BLaER1 (cell line): ENCODE results near the gene ADAMTS3.
"Not testable (repeated sequence)": the region's sequence is repeated elsewhere in the genome, so short reads cannot be mapped to it uniquely, and the experiment has no call there.

Experiments
- H3K27ac ChIP-seq: shearing (Covaris generic); formaldehyde crosslinking; 2 replicates; pipeline ENCODE4 v1.8.1; 2022
- H3K27me3 ChIP-seq: shearing (Covaris generic); formaldehyde crosslinking; 2 replicates; pipeline ENCODE4 v1.8.1; 2022
- H3K36me3 ChIP-seq: shearing (Covaris generic); formaldehyde crosslinking; 2 replicates; pipeline ENCODE4 v1.8.1; 2022
- H3K4me1 ChIP-seq: shearing (Covaris generic); formaldehyde crosslinking; 2 replicates; pipeline ENCODE4 v1.8.1; 2022
- H3K4me2 ChIP-seq: shearing (Covaris generic); formaldehyde crosslinking; 2 replicates; pipeline ENCODE4 v1.8.1; 2022
- H3K4me3 ChIP-seq: shearing (Covaris generic); formaldehyde crosslinking; 2 replicates; pipeline ENCODE4 v1.8.1; 2022
- H3K9ac ChIP-seq: shearing (Covaris generic); formaldehyde crosslinking; 2 replicates; pipeline ENCODE4 v1.8.1; 2022
- H3K9me3 ChIP-seq: shearing (Covaris generic); formaldehyde crosslinking; 2 replicates; pipeline ENCODE4 v1.8.1; 2022
- H4K20me1 ChIP-seq: shearing (Covaris generic); formaldehyde crosslinking; 2 replicates; pipeline ENCODE4 v1.8.1; 2022
- Cebpa-rat ChIP-seq: shearing (Covaris generic); IDR thresholded peaks from 2 replicates; pipeline ENCODE4 v1.8.1; 2022

Gene ADAMTS3

DNA sequence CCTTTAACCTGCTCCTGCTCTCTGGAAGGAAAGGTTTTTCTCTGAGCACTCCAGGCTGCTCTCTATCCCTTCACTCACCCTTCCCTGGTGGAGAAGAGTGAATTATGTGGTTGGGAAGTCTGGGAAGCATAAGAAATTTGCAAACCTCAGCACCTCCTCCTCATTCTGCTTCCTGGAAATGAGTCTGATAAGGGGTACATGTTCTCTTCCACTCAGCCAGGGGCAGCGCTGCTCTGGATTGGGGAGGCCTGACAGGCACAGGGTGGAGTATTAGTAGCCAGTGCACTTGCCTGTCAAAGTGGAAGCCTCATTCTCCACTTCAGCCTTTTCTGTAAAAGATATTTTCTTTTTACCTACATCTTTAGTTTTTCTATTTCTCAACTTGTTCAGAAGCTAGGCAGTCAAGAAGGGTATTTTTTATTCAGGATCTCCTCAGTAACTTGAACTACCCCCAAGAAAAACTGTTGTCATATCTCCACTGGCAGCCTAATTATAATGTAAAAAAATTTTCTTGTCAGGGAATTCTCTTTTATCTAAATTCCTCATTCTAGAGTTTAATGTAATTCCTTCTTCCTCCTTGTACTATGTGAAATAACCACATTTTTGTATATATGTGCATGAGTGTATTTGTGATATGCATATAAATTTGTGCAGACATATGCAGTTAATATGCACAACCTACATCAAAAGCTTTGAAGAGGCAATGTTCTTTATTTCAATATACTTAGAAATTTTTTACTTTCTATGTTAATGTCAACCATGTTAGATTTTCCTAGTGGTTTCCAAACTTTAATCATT lies 15.3 kb downstream of the ADAMTS3 start:
- no peak overlapping the region for H3K4me3 ChIP-seq
- no peaks in the 10 kb centered on the region for H3K27me3 ChIP-seq

DNA sequence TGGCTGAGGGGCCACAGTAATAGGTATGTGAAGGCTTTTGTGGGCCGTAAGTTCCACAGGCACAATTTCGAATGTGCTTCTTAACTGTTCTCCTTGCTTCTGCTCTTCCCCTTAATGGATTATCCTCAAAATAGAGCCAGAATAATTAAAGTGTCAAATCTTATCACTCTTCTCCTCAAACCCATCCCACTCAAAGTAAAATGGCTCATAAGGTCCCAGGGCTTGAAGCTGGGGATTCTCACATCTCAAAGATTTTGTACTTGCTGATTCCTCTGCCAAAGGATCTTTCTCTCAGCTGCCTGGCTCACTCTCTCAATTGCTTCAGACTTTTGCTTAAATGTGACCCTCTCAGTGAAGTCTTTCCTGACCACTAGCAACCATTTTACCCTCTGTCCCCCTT lies 16.6 kb downstream of the ADAMTS3 start:
- Histone ChIP-seq H4K20me1 (no peaks in the 10 kb centered on the region), H3K36me3 (no peaks in the 10 kb centered on the region), H3K9me3 (no peaks in the 10 kb centered on the region), H3K27me3 (no peaks in the 10 kb centered on the region), H3K9ac (no peak overlapping the region), H3K27ac (no peak overlapping the region), H3K4me3 (no peak overlapping the region), H3K4me1 (no peaks in the 10 kb centered on the region), H3K4me2 (no peak overlapping the region)
- TF ChIP-seq Cebpa-rat: no peak

More for the DNA sequence above, 15.3 kb downstream of the ADAMTS3 start:
- Histone ChIP-seq H3K4me1 (no peaks in the 10 kb centered on the region), H3K4me2 (no peak overlapping the region), H3K9me3 (no peaks in the 10 kb centered on the region), H3K9ac (no peak overlapping the region), H3K36me3 (no peaks in the 10 kb centered on the region), H3K27ac (no peak overlapping the region), H4K20me1 (no peaks in the 10 kb centered on the region)
- TF ChIP-seq Cebpa-rat: no peak

DNA sequence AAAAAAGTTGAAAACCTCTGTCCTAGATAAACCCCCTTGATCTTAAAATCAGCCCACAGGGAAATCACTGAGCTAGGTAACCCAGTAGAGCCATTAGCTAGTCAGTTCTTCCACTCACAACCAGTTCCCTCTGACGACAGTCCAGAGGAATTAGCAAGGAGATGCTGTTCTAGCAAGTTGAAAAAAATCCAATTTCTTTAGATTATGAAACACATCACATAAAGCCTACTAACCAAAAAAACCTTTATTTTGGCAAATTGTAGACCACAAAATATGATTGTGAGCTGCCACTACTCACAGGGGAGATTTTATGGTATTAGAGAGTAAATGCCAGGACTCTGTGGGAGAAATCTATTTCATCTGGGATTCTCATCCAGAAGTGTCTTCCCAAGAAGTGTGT lies 22.6 kb downstream of the ADAMTS3 start:
- Histone ChIP-seq H3K9ac (no peak overlapping the region), H3K27me3 (no peaks in the 10 kb centered on the region), H3K36me3 (no peaks in the 10 kb centered on the region), H3K4me1 (no peaks in the 10 kb centered on the region), H3K4me2 (no peak overlapping the region), H3K9me3 (peaks cover 1% of the 10 kb centered on the region; the same call in 1 of the 2 replicates), H3K4me3 (no peak overlapping the region), H4K20me1 (no peaks in the 10 kb centered on the region), H3K27ac (no peak overlapping the region)
- no peak for TF ChIP-seq Cebpa-rat

DNA sequence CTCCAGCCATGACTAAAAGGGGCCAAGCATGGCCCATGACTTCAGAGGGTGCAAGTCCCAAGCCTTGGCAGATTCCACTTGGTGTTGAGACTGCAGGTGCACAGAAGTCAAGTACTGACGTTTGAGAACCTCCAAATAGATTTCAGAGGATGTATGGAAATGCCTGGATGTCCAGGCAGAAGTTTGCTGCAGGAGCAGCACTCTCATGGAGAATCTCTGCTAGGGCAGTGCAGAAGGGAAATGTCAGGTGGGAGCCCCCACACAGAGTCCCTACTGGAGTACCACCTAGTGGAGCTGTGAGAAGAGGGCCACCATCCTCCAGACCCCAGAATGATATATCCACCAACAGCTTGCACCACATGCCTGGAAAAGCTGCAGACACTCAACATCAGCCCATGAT lies 28.3 kb downstream of the ADAMTS3 start:
- peaks cover 15% of the 10 kb centered on the region for H3K9me3 ChIP-seq
- H3K4me3 ChIP-seq, H4K20me1 ChIP-seq, H3K27me3 ChIP-seq, H3K4me2 ChIP-seq, H3K27ac ChIP-seq, H3K9ac ChIP-seq, H3K4me1 ChIP-seq, H3K36me3 ChIP-seq: not testable (repeated sequence)

DNA sequence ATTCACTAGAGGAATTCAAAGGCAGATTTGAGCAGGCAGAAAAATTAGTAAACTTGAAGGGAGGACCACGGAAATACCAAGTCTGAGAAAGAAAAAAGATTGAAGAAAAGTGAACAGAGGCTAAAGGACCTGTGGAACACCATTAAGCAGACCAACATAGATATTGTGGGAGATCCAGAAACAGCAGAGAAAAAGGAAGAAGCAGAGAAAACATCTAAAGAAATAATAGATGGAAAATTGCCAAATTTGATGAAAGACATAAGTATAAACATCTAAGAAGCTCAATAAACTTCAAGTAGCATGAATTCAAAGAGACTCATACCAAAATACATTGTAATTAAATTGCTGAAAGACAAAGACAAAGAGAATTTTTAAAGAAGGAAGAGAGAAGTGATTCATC lies 31.0 kb downstream of the ADAMTS3 start:
- no peak for TF ChIP-seq Cebpa-rat
- H3K36me3 ChIP-seq: no peaks in the 10 kb centered on the region
- H3K27ac ChIP-seq: no peak overlapping the region
- peaks cover 15% of the 10 kb centered on the region for H3K9me3 ChIP-seq
- H4K20me1 ChIP-seq: no peaks in the 10 kb centered on the region
- no peak overlapping the region for H3K9ac ChIP-seq
- H3K4me1 ChIP-seq: no peaks in the 10 kb centered on the region
- H3K4me3 ChIP-seq: no peak overlapping the region
- H3K4me2 ChIP-seq: no peak overlapping the region
- H3K27me3 ChIP-seq: no peaks in the 10 kb centered on the region

DNA sequence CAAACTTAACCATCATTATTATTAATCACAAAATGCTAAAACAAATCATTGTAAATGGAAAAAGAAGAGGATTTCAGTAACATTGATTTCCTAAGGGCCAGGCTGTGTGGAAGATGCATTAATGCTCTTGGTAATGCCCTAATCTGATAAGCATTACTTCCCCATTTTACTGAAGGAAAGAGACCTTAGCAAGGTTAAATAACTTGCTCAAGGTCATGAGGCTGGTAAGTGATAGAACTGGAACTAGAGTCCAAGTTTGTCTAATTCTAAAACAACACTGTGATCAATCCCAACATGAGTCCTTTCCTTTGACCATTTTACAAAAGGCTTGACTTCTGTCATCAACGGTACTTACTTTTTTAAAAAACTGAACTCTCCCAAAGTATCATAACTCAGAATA lies 32.6 kb downstream of the ADAMTS3 start:
- no peak overlapping the region for H3K9ac ChIP-seq
- no peak for TF ChIP-seq Cebpa-rat
- no peaks in the 10 kb centered on the region for H4K20me1 ChIP-seq
- no peaks in the 10 kb centered on the region for H3K36me3 ChIP-seq
- no peak overlapping the region for H3K4me2 ChIP-seq
- no peaks in the 10 kb centered on the region for H3K4me1 ChIP-seq
- H3K27me3 ChIP-seq: no peaks in the 10 kb centered on the region
- no peak overlapping the region for H3K27ac ChIP-seq
- H3K9me3 ChIP-seq: peaks cover 13% of the 10 kb centered on the region
- no peak overlapping the region for H3K4me3 ChIP-seq

DNA sequence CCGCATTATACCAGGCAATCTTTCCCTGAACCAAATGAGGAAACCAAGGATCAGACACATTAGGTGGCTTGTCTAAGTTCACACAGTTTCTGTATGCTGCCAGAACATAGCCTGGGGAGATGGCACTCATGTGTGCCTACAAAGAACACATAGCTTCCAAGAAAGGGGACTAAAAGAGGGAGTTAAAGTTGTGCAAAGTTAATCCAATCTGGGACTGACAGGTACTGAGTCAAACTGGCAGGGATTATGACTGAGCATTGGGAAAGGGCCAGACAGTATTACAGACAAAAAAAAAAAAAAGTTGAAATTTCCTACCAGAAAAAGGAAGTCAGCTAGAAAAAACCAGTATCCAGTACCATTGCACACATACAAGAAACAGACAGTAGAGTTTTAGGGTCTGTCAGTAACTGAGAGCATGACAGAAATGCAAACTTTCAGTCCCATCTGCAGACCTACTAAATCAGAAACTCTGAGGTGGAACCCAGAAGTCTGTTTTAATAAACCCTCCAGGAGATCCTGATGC lies 37.2 kb downstream of the ADAMTS3 start:
- Histone ChIP-seq H3K9ac (no peak overlapping the region), H4K20me1 (no peaks in the 10 kb centered on the region), H3K4me3 (no peak overlapping the region), H3K27ac (no peak overlapping the region), H3K9me3 (no peaks in the 10 kb centered on the region; the same call in 1 of the 2 replicates), H3K4me1 (no peaks in the 10 kb centered on the region), H3K27me3 (no peaks in the 10 kb centered on the region), H3K36me3 (no peaks in the 10 kb centered on the region), H3K4me2 (no peak overlapping the region)
- no peak for TF ChIP-seq Cebpa-rat

DNA sequence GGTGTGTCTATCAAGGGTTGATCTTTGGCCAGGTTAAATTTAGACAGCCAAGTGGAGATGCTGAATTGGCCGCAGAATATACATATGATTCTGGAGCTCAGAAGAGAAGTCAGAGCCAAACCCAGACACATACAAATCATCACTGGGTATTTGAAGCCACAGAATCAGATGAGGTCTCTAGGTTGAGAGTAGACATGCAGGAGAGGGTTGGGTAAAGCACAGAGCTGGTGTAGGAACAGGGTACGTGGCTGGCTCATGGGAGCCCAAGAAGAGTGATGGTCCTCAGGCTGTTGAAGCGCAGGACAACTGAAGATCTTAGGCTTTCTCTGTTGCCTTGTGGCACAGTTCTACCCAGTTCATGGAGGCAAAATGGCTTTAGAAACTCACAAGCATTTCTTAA lies 37.7 kb downstream of the ADAMTS3 start:
- H3K9ac ChIP-seq: no peak overlapping the region

DNA sequence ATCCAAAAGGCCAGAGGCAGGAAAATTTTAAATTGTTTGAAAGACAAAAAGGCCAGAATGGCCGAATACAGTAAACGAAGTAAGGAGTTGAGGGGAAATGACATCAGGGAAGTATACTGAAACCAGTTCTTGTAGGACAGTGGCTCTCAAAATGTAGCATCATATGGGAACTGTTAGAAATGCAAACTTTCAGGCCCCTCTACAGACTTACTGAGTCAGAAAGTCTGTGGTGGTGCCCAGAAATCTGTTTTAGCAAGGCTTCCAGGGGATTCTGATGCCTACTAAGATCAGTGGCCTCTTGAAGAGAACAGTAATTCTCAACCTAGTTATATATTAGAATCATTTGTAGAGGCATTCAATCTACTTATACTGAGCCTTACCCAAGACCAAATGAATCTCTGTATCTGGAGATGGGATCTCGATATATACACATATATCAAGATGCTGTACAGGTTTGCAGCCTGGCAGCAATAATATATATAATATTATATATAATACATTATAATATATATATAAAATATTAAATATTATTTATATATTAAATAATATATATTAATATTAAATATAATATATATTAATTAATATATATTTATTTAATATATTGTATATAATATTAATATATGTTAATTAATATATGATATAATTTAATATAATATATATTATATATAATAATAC lies 39.7 kb downstream of the ADAMTS3 start:
- Histone ChIP-seq H3K27me3 (no peaks in the 10 kb centered on the region), H3K4me3 (no peak overlapping the region), H4K20me1 (no peaks in the 10 kb centered on the region), H3K9me3 (no peaks in the 10 kb centered on the region; the same call in 1 of the 2 replicates), H3K9ac (no peak overlapping the region), H3K4me2 (no peak overlapping the region), H3K4me1 (no peaks in the 10 kb centered on the region), H3K36me3 (no peaks in the 10 kb centered on the region), H3K27ac (no peak overlapping the region)
- TF ChIP-seq Cebpa-rat: no peak

More for the DNA sequence above, 37.7 kb downstream of the ADAMTS3 start:
- Histone ChIP-seq H3K4me2 (no peak overlapping the region), H3K4me1 (no peaks in the 10 kb centered on the region), H3K9me3 (no peaks in the 10 kb centered on the region; the same call in 1 of the 2 replicates), H3K4me3 (no peak overlapping the region), H3K27ac (no peak overlapping the region), H3K36me3 (no peaks in the 10 kb centered on the region), H3K27me3 (no peaks in the 10 kb centered on the region), H4K20me1 (no peaks in the 10 kb centered on the region)
- TF ChIP-seq Cebpa-rat: no peak

DNA sequence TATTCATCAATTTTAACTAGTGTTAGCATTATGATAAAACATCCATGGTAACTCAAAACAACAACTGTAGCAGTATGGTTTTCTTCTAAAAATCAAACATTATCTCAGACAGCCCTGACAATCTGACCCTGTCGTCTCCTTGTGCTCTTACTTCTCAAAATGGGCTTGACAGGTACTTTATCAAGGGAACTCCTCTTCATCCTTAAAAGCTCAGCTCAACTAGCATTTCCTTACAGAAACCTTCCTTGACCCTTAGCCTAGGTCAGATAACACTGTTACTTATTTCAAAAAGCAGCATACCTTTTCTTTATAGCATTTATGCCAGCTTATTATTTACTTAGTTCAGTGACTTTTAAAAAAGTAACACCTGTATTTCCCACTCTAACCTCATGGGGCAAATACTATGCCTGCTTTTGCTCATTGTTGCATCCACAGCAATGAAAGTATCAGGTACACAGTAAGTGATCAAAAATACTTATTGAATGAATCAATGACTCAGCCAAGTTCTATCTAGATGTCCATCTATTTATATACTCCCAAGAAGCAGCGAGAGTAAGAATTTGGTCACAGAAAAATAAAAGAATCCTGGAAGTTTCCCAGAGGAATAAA lies 41.9 kb downstream of the ADAMTS3 start:
- no peak for TF ChIP-seq Cebpa-rat
- Histone ChIP-seq H3K4me3 (no peak overlapping the region), H3K36me3 (no peaks in the 10 kb centered on the region), H3K9ac (no peak overlapping the region), H3K9me3 (no peaks in the 10 kb centered on the region), H3K4me2 (no peak overlapping the region), H3K27ac (no peak overlapping the region), H3K4me1 (no peaks in the 10 kb centered on the region), H4K20me1 (no peaks in the 10 kb centered on the region), H3K27me3 (no peaks in the 10 kb centered on the region)
